MM.1S (cell line): Measurements from ENCODE around the gene SNU13.

Experiments used
- DNase-seq: peaks from one replicate; pipeline ENCODE4 v3.0.0-alpha.2; 2015
- H2AFZ ChIP-seq: fragments of 300-600 bp; sonication (generic); 2 replicates; pipeline ENCODE4 v1.6.0; 2016; ENCODE audit warnings: antibody characterized with exemption, low read length
- H3F3A ChIP-seq: fragments of 300-600 bp; sonication (generic); 2 replicates; pipeline ENCODE4 v1.6.1; 2016; ENCODE audit warnings: mild to moderate bottlenecking, antibody characterized with exemption, low read length, moderate library complexity, mixed read lengths; ENCODE audit not compliant: insufficient read depth
- H3K27ac ChIP-seq: fragments of 300-600 bp; sonication (generic); 2 replicates; pipeline ENCODE4 v1.5.1; 2016; ENCODE audit warnings: mild to moderate bottlenecking, low read length
- H3K27me3 ChIP-seq: fragments of 300-600 bp; sonication (generic); replicated peaks from 2 replicates; pipeline ENCODE4 v1.6.0; 2016; ENCODE audit warnings: low read length; ENCODE audit not compliant: insufficient read depth
- H3K36me3 ChIP-seq: fragments of 300-600 bp; sonication (generic); replicated peaks from 2 replicates; pipeline ENCODE4 v1.6.1; 2016; ENCODE audit warnings: mild to moderate bottlenecking, low read length, mixed read lengths; ENCODE audit not compliant: insufficient read depth
- H3K4me1 ChIP-seq: fragments of 300-600 bp; sonication (generic); 2 replicates; pipeline ENCODE4 v1.6.1; 2016; ENCODE audit warnings: low read length, mixed read lengths
- H3K4me2 ChIP-seq: fragments of 300-600 bp; sonication (generic); 2 replicates; pipeline ENCODE4 v1.6.0; 2016; ENCODE audit warnings: low read depth, low read length
- H3K4me3 ChIP-seq: fragments of 300-600 bp; sonication (generic); 2 replicates; pipeline ENCODE4 v1.5.1; 2016; ENCODE audit warnings: low read length, mixed read lengths
- H3K79me2 ChIP-seq: fragments of 300-600 bp; sonication (generic); 2 replicates; pipeline ENCODE4 v1.6.1; 2016; ENCODE audit warnings: mixed run types, low read length, mixed read lengths
- H3K9ac ChIP-seq: fragments of 300-600 bp; sonication (generic); 2 replicates; pipeline ENCODE4 v1.6.1; 2016; ENCODE audit warnings: low read length, mixed read lengths
- H3K9me2 ChIP-seq: fragments of 300-600 bp; sonication (generic); replicated peaks from 2 replicates; pipeline ENCODE4 v1.6.1; 2016; ENCODE audit warnings: mild to moderate bottlenecking, low read length, mixed read lengths; ENCODE audit not compliant: insufficient read depth
- H3K9me3 ChIP-seq: fragments of 300-600 bp; sonication (generic); replicated peaks from 2 replicates; pipeline ENCODE4 v1.6.1; 2016; ENCODE audit warnings: mild to moderate bottlenecking, low read length, mixed read lengths; ENCODE audit not compliant: insufficient read depth
- H4K20me1 ChIP-seq: fragments of 300-600 bp; sonication (generic); 2 replicates; pipeline ENCODE4 v1.6.1; 2016; ENCODE audit warnings: mild to moderate bottlenecking, low read length, moderate library complexity, mixed read lengths; ENCODE audit not compliant: insufficient read depth
- CTCF ChIP-seq: fragments of 300-600 bp; sonication (generic); IDR thresholded peaks from 2 replicates; pipeline ENCODE4 v1.5.1; 2016; ENCODE audit warnings: antibody characterized with exemption, low read length, mixed read lengths
- EZH2 ChIP-seq: fragments of 300-600 bp; sonication (generic); optimal IDR thresholded peaks from 2 replicates; pipeline ENCODE3; 2017; ENCODE audit warnings: low read depth, mild to moderate bottlenecking, antibody characterized with exemption, low read length, mixed read lengths
- EZH2phosphoT487 ChIP-seq: fragments of 300-600 bp; sonication (generic); IDR thresholded peaks from 2 replicates; pipeline ENCODE4 v1.6.1; 2018; ENCODE audit warnings: antibody characterized with exemption, low read length

Gene SNU13

GRCh38 chr22:41709341-41709740, 20.7 kb upstream of the SNU13 start:
- peaks cover 11% of the 10 kb centered on the region for H3K4me1 ChIP-seq
- no peak overlapping the region for H3K9ac ChIP-seq
- H3K36me3 ChIP-seq = no peaks in the 10 kb centered on the region
- no peaks in the 10 kb centered on the region for H3K9me2 ChIP-seq
- no peaks in the 10 kb centered on the region for H3K27me3 ChIP-seq
- H4K20me1 ChIP-seq = no peaks in the 10 kb centered on the region
- H3K9me3 ChIP-seq = no peaks in the 10 kb centered on the region
- no peak overlapping the region for H2AFZ ChIP-seq
- H3K4me3 ChIP-seq = no peak overlapping the region
- no peak for DNase-seq
- H3K27ac ChIP-seq = no peak overlapping the region
- no peak overlapping the region for H3K4me2 ChIP-seq
- H3K79me2 ChIP-seq = no peaks in the 10 kb centered on the region
- H3F3A ChIP-seq = no peaks in the 10 kb centered on the region
- TF ChIP-seq CTCF = no peak
- TF ChIP-seq EZH2phosphoT487 = no peak
- no peak for TF ChIP-seq EZH2

GRCh38 chr22:41702763-41703162, 14.1 kb upstream of the SNU13 start:
- Histone ChIP-seq H4K20me1 (no peaks in the 10 kb centered on the region), H3K4me2 (no peak overlapping the region), H3K27me3 (no peaks in the 10 kb centered on the region), H3K9me2 (no peaks in the 10 kb centered on the region), H3K27ac (no peak overlapping the region), H3K4me1 (no peaks in the 10 kb centered on the region), H3K4me3 (no peak overlapping the region), H3K9ac (no peak overlapping the region), H3K9me3 (no peaks in the 10 kb centered on the region), H3F3A (no peaks in the 10 kb centered on the region), H3K79me2 (no peaks in the 10 kb centered on the region), H3K36me3 (no peaks in the 10 kb centered on the region), H2AFZ (no peak overlapping the region)
- TF ChIP-seq EZH2phosphoT487 (no peak), EZH2 (no peak), CTCF (no peak)
- no peak for DNase-seq

GRCh38 chr22:41700108-41700364, 11.4 kb upstream of the SNU13 start:
- Histone ChIP-seq H3K27me3 (no peaks in the 10 kb centered on the region), H3K36me3 (no peaks in the 10 kb centered on the region), H3K9me2 (no peaks in the 10 kb centered on the region), H3K9ac (no peak overlapping the region), H2AFZ (no peak overlapping the region), H3K79me2 (no peaks in the 10 kb centered on the region), H3K4me2 (no peak overlapping the region), H3F3A (no peaks in the 10 kb centered on the region), H4K20me1 (no peaks in the 10 kb centered on the region), H3K9me3 (no peaks in the 10 kb centered on the region), H3K27ac (no peak overlapping the region), H3K4me3 (no peak overlapping the region), H3K4me1 (peaks cover 4% of the 10 kb centered on the region)
- TF ChIP-seq CTCF (no peak), EZH2 (no peak), EZH2phosphoT487 (no peak)
- DNase-seq = no peak
